Loucy (cell line): ENCODE measurements around the gene TRMT5.

Experiments used
- CTCF ChIP-seq: fragments of 200-600 bp; sonication (generic); conservative IDR thresholded peaks from 2 replicates; pipeline ENCODE4 v1.5.1; 2014; ENCODE audit warnings: mild to moderate bottlenecking, antibody characterized with exemption, low read length
- EZH2phosphoT487 ChIP-seq: fragments of 200-600 bp; IDR thresholded peaks from 2 replicates; pipeline ENCODE4 v1.6.1; 2018; ENCODE audit warnings: antibody characterized with exemption, mild to moderate bottlenecking, moderate library complexity, borderline replicate concordance

GRCh38 chr14:60981633-60982455 lies 965 bp upstream of the TRMT5 start:
- TF ChIP-seq CTCF (no peak), EZH2phosphoT487 (no peak)
